ENCODE measurements around the gene HEPHL1. TPM values are rescaled to one million over a fixed set of nuclear protein-coding genes. Genes with fewer than 3 reads are reported as not detected.

The HEPHL1 gene
- total RNA-seq, 4 donors from 2014 or later: not detected

GRCh38 chr11:94018721-94019120 lies 2.4 kb upstream of the HEPHL1 start:
- no peak for TF ChIP-seq CTCF (IDR thresholded peaks at IDR 0.05)
- DNase-seq (ENCODE audit: low spot score): no peak

GRCh38 chr11:94023856-94024255 lies 2.7 kb downstream of the HEPHL1 start:
- no peak for TF ChIP-seq CTCF (IDR thresholded peaks at IDR 0.05)
- ATAC-seq (ENCODE audit: low FRiP score) (no peak), DNase-seq (ENCODE audit: low spot score) (no peak)

More at GRCh38 chr11:94018721-94019120, 2.4 kb upstream of the HEPHL1 start:
- ATAC-seq (ENCODE audit: low FRiP score): no peak

GRCh38 chr11:94024547-94024946 lies 3.4 kb downstream of the HEPHL1 start:
- TF ChIP-seq CTCF (IDR thresholded peaks at IDR 0.05): no peak
- DNase-seq (ENCODE audit: low spot score) (no peak), ATAC-seq (ENCODE audit: low FRiP score) (no peak)

GRCh38 chr11:94025690-94026394 lies 4.7 kb downstream of the HEPHL1 start:
- no peak for TF ChIP-seq CTCF (IDR thresholded peaks at IDR 0.05)
- no peak for DNase-seq (ENCODE audit: low spot score)
- no peak for ATAC-seq (ENCODE audit: low FRiP score)

- no peak for DNase-seq (ENCODE audit: low spot score)
- no peak for TF ChIP-seq CTCF (IDR thresholded peaks at IDR 0.05)
- no peak for ATAC-seq (ENCODE audit: low FRiP score)
Observed at GRCh38 chr11:94027210-94027609, 6.1 kb downstream of the HEPHL1 start.

- TF ChIP-seq CTCF (IDR thresholded peaks at IDR 0.05): no peak
- no peak for ATAC-seq (ENCODE audit: low FRiP score)
- no peak for DNase-seq (ENCODE audit: low spot score)
Observed at GRCh38 chr11:94028436-94028835, 7.3 kb downstream of the HEPHL1 start.

- no peak for DNase-seq (ENCODE audit: low spot score)
- no peak for ATAC-seq (ENCODE audit: low FRiP score)
- TF ChIP-seq CTCF (IDR thresholded peaks at IDR 0.05): no peak
Observed at GRCh38 chr11:94030059-94030458, 8.9 kb downstream of the HEPHL1 start.

Data from omental fat pad (tissue), 4 donors.